KMS-11 (cell line): ENCODE results near the gene ADH4.

Source experiments
- H2AFZ ChIP-seq: fragments of 200-600 bp; sonication (generic); 2 replicates; pipeline ENCODE4 v1.6.1; 2016; ENCODE audit warnings: antibody characterized with exemption, mixed run types, low read depth
- H3K27ac ChIP-seq: fragments of 200-600 bp; sonication (generic); 2 replicates; pipeline ENCODE4 v1.6.1; 2016; ENCODE audit warnings: mild to moderate bottlenecking, mixed run types
- H3K27me3 ChIP-seq: fragments of 200-600 bp; sonication (generic); 2 replicates; pipeline ENCODE4 v1.6.1; 2017; ENCODE audit warnings: mild to moderate bottlenecking, low read depth, mixed run types, moderate library complexity; ENCODE audit not compliant: insufficient read depth
- H3K36me3 ChIP-seq: fragments of 200-600 bp; sonication (generic); 2 replicates; pipeline ENCODE4 v1.6.1; 2017; ENCODE audit warnings: mild to moderate bottlenecking, mixed run types; ENCODE audit not compliant: insufficient read depth
- H3K4me1 ChIP-seq: fragments of 200-600 bp; sonication (generic); 2 replicates; pipeline ENCODE4 v1.6.1; 2016; ENCODE audit warnings: mild to moderate bottlenecking, low read depth, mixed run types; ENCODE audit not compliant: poor library complexity, severe bottlenecking
- H3K4me2 ChIP-seq: fragments of 200-600 bp; sonication (generic); 2 replicates; pipeline ENCODE4 v1.7.0; 2016; ENCODE audit warnings: mild to moderate bottlenecking, mixed run types
- H3K4me3 ChIP-seq: fragments of 200-600 bp; sonication (generic); IDR thresholded peaks from 2 replicates; pipeline ENCODE4 v1.6.1; 2017; ENCODE audit warnings: low read depth, low read length, mixed read lengths; ENCODE audit not compliant: insufficient read depth
- H3K79me2 ChIP-seq: fragments of 200-600 bp; sonication (generic); 2 replicates; pipeline ENCODE4 v1.6.1; 2016; ENCODE audit warnings: low read depth, mixed run types; ENCODE audit not compliant: insufficient read depth
- H3K9ac ChIP-seq: fragments of 200-600 bp; sonication (generic); 2 replicates; pipeline ENCODE4 v1.6.1; 2016; ENCODE audit warnings: mild to moderate bottlenecking, mixed run types
- H4K20me1 ChIP-seq: fragments of 200-600 bp; sonication (generic); 2 replicates; pipeline ENCODE4 v1.6.1; 2016; ENCODE audit warnings: mild to moderate bottlenecking, mixed run types; ENCODE audit not compliant: insufficient read depth
- TF ChIP-seq, protein P1 (sequence below): fragments of 200-600 bp; sonication (generic); conservative IDR thresholded peaks from 2 replicates; pipeline ENCODE4 v1.6.1; 2017; ENCODE audit warnings: low read depth, mild to moderate bottlenecking, antibody characterized with exemption, low read length, moderate library complexity, mixed read lengths

Gene ADH4

DNA sequence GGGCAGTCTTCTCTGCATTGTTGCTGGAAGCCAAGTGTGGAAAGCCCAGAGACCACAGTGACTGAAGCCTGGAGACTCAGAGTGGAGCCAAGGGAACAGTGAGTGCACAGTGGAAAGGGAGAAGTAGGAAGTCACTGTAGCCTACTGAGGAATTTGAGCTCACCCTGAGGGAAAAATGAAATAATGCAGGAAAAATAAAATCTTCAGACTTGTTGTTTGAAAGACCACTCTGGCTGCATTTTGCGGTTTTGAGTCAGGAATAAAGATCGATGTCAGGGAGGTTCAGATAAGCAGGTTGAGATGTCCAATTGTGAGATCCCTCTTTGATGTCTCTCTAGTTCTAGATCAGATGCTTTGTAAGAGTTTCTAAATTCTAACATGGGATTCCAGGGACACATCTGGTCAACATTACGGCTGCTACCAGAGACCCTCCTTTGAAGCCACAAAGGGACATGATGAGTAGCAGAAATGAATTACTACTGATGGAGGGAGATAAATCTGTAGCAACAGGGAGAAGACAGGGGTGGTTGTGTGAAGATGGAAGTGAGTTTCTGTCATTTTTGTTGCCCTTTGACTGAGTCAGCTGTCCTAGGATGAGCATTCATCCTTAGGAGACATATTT lies 8.4 kb downstream of the ADH4 start:
- Histone ChIP-seq H3K36me3 (no peaks in the 10 kb centered on the region), H3K79me2 (no peaks in the 10 kb centered on the region), H2AFZ (no peak overlapping the region), H3K4me1 (no peaks in the 10 kb centered on the region), H3K9ac (no peak overlapping the region), H3K4me2 (no peak overlapping the region), H3K27me3 (no peaks in the 10 kb centered on the region), H3K4me3 (no peak overlapping the region), H4K20me1 (no peaks in the 10 kb centered on the region), H3K27ac (no peak overlapping the region)
- TF ChIP-seq, protein P1, sequence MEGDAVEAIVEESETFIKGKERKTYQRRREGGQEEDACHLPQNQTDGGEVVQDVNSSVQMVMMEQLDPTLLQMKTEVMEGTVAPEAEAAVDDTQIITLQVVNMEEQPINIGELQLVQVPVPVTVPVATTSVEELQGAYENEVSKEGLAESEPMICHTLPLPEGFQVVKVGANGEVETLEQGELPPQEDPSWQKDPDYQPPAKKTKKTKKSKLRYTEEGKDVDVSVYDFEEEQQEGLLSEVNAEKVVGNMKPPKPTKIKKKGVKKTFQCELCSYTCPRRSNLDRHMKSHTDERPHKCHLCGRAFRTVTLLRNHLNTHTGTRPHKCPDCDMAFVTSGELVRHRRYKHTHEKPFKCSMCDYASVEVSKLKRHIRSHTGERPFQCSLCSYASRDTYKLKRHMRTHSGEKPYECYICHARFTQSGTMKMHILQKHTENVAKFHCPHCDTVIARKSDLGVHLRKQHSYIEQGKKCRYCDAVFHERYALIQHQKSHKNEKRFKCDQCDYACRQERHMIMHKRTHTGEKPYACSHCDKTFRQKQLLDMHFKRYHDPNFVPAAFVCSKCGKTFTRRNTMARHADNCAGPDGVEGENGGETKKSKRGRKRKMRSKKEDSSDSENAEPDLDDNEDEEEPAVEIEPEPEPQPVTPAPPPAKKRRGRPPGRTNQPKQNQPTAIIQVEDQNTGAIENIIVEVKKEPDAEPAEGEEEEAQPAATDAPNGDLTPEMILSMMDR = no peak

DNA sequence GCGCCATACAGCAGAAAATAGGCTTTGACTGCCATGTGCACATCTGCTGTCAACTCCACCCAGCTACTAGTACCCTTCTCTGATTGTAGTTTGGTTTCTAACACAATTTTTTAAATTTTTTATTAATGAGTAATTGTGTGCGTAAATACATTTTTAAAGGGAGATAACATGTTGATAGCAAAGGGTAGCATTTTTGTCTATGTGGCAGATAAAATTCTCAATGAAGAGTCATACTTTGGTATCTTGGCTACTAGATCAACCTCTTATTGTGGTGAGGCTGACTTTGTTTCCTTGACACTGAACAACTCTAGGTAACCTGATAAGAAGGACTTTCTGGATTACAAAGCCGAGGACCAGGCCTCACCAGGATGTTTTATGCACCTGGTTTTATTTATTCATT lies 9.5 kb downstream of the ADH4 start:
- TF ChIP-seq, protein P1 = no peak
- no peak overlapping the region for H3K27ac ChIP-seq
- no peaks in the 10 kb centered on the region for H3K36me3 ChIP-seq
- H3K79me2 ChIP-seq = no peaks in the 10 kb centered on the region
- H3K9ac ChIP-seq = no peak overlapping the region
- no peak overlapping the region for H3K4me2 ChIP-seq
- no peaks in the 10 kb centered on the region for H3K27me3 ChIP-seq
- H3K4me3 ChIP-seq = no peak overlapping the region
- no peaks in the 10 kb centered on the region for H4K20me1 ChIP-seq
- H3K4me1 ChIP-seq = no peaks in the 10 kb centered on the region
- H2AFZ ChIP-seq = no peak overlapping the region

DNA sequence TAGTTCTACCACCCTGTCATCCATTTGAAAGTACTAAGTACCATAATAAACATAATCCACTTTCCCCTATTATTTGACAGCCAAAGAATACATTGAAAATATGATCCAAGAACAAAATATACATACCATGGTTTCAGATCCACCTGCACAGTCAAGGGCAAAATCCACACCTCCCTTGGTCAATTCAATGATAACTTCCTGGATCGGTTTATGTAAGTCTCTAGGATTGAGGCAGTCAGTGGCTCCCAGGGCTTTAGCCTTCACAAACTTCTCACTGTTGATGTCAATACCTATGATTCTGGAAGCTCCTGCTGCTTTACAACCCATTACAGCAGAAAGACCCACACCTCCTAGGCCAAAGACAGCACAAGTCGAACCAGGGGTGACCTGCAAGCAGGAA lies 12.7 kb downstream of the ADH4 start:
- no peak overlapping the region for H3K4me2 ChIP-seq
- H3K36me3 ChIP-seq = no peaks in the 10 kb centered on the region
- H2AFZ ChIP-seq = no peak overlapping the region
- H3K79me2 ChIP-seq = no peaks in the 10 kb centered on the region
- no peak overlapping the region for H3K27ac ChIP-seq
- no peak overlapping the region for H3K4me3 ChIP-seq
- H4K20me1 ChIP-seq = no peaks in the 10 kb centered on the region
- TF ChIP-seq, protein P1 = no peak
- H3K9ac ChIP-seq = no peak overlapping the region
- no peaks in the 10 kb centered on the region for H3K27me3 ChIP-seq
- H3K4me1 ChIP-seq = no peaks in the 10 kb centered on the region

DNA sequence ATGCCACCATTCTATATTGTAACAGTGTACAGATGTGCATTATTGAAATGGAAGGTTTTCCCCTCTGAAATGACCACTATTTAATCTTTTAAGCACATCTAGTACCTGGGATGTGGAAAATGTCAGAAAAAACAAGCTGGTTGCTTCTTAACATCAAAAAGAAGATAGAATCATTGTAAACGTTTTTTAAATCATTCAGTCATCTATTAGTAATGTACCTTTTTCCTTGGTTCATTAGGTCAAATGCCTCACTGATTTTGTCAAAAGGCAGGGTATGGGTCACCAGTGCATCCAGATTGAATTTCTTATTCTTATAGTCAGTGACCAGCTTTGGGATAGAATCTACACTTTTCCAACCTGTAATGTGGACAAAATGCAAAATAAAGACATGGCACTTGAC lies 17.7 kb downstream of the ADH4 start:
- Histone ChIP-seq H3K4me1 (no peaks in the 10 kb centered on the region), H3K4me3 (no peak overlapping the region), H3K27ac (no peak overlapping the region), H3K36me3 (no peaks in the 10 kb centered on the region), H4K20me1 (no peaks in the 10 kb centered on the region), H2AFZ (no peak overlapping the region), H3K79me2 (no peaks in the 10 kb centered on the region), H3K27me3 (no peaks in the 10 kb centered on the region), H3K9ac (no peak overlapping the region), H3K4me2 (no peak overlapping the region)
- TF ChIP-seq, protein P1 = no peak
